ACHN (cell line): ENCODE data around the gene ZNF423.

ENCODE experiments used
- DNase-seq: peaks from one replicate; pipeline ENCODE4 v3.0.0-alpha.2; 2015
- in situ Hi-C: cut with HindIII; loops from 2 replicates; pipeline ENCODE4 v1.10.0; 2017; ENCODE audit warnings: low sequenced_read_pairs, low pct_ligation_motif_present, low pct_unique_long_range_greater_than_20kb

ZNF423 gene

DNA sequence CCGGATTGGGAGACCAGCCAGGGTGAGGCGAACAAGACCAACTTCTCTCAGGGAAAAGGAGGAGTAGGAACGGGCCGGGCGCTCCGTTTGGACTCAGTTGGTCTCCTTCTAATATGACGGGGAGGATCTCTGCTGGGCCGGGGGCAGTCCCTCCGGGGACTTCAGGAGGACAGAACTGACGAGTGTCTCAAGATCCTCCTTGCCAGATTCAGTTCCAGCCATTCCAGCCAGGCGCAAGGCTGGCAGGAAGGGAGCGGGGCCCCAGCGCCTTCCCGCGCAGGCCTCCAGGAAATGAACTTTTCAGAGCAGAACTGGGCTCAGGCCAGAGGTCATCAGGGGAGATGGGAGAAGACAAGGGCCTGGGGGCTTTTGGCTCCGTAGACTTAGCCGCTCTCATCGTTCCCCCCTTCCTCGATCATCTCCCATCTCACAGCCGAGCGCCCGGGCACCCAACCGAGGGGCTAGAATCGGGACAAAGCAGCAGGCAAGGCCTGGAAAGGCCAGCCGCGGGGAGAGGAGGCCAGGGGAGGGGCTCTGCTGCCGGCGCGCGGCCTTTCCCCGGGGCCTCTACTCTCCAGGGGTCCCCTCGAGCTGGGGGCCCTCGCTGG, 1.6 kb downstream of the ZNF423 start:
- no peak for DNase-seq

DNA sequence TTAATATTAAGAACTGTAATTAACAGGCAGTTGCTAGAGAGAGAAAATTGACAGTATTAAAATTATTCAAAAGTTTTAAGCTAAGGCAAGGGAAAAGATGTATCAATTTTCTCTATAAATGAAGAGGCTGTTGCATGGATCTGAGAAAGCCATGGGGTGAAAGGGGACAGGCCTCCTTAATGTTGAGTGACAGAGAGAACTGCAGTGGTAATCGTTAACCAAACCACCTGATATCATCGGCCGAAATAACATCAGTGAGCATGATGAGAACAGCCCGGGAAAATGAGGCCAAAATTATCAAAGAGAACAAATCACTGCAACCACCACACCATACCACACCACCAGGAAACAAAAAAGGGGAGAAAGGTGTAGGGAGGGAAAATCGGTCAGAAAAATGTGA, 3.6 kb downstream of the ZNF423 start:
- in situ Hi-C loops: no loop called here
- no peak for DNase-seq

More for the DNA sequence above, 1.6 kb downstream of the ZNF423 start:
- in situ Hi-C loops: no loop called here

GRCh38 chr16:49851468-49851787, 4.5 kb downstream of the ZNF423 start:
- in situ Hi-C loops: no loop called here

DNA sequence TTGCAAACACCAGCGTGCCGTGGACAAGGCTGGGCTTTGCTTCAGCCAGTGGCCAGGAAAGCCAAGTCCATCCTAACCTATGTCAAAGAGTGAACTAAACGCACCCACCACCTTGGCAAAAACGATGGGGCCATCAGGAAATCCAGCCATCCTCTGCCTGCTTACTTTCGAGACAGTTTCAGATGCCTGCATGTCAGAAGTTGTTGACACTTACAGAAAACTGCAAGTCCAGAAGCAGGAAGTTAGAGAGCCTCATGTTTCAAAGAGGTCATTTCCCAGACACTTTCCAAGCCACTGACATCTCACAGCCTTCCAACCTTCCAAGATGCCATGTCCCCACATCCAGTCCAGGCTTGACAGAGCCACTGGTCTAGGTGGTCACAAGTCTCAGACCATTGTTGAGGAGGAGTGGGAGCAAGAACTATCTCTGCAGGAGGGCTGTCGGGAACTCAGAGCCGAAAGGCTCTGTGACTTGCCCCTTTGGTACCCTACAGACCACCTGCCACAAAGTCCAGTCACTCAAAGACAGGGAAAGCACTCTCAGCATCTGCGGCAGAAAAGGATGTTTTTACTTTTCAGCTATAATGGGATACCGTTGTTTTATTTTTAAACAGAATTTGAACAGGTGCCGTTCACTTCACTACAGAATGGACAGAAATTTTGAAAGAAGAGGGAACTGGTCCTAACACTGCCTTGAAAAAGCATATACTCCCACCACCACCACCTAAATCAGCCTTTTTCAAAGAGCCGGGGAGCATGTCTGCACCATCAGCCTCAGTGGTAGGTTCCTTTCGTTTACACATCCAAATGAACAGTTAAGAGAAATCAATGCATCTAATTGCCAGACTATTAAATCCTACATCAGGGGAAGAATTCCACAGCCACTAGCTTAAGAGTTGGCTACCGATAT, 5.1 kb downstream of the ZNF423 start:
- no peak for DNase-seq
- in situ Hi-C loops: no loop called here

More at GRCh38 chr16:49851468-49851787, 4.5 kb downstream of the ZNF423 start:
- no peak for DNase-seq

GRCh38 chr16:49849754-49850108, 6.2 kb downstream of the ZNF423 start:
- no peak for DNase-seq
- in situ Hi-C loops: no loop called here

- in situ Hi-C loops: no loop called here
- no peak for DNase-seq
These were observed 6.7 kb downstream of the ZNF423 start for GRCh38 chr16:49849037-49849753.

GRCh38 chr16:49848530-49848929, 7.4 kb downstream of the ZNF423 start:
- in situ Hi-C loops: no loop called here
- DNase-seq: no peak

DNA sequence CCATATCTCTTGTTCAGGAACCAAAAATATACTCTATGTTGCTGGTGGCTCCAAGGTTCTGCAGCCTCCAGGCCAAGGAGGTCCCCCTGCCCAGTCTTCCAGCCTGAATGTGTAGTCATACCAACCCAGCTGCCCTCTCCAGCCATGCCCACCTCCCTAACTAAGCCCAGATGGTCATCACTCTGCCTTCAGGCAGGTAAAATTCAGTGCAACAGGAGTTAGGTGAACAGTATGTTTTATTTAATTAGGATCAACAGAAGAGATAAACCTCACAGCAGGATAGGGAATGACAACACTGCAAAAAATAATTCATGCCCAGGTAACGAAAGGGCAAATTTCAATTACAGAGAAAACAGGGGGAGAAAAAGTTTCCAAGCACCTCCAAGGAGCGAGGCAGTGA, 9.1 kb downstream of the ZNF423 start:
- in situ Hi-C loops: no loop called here
- DNase-seq: no peak

GRCh38 chr16:49844359-49844758, 11.6 kb downstream of the ZNF423 start:
- in situ Hi-C loops: no loop called here
- no peak for DNase-seq

DNA sequence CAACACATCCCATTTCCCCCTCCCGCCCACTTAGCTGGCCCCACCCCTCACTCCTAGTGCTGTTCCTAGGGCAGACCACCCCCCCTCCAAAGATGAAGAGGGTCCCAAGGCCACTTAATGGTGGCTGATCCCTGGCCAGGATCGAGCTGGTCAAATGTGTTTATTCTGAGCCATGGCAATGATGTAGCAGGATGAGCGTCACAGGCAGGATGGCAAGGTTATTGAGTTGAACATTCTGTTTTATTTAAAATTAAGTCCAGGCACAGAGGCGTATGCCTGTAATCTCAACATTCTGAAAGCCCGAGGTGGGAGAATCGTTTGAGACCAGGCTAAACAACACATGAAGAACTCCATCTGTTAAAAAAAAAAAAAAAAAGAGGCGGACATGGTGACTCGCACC, 12.2 kb downstream of the ZNF423 start:
- in situ Hi-C loops: no loop called here
- no peak for DNase-seq

DNA sequence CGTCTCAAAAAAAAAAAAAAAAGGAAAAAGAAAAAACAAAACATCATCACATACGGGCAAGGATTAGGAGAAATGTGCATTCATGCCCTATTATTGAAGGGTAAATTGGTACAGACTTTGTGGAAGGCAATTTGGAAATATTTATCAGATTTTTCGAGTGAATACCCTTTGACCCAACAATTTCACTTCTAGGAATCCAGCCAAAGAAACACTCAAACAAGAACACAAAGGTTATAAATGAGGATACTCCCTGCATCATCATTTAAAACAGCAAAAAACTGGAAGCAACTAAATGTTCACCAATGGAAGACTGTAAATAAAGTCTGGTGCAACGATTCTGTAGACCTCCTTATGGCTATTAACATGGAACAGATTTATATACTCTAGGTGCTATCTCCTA, 12.9 kb downstream of the ZNF423 start:
- in situ Hi-C loops: no loop called here
- no peak for DNase-seq

DNA sequence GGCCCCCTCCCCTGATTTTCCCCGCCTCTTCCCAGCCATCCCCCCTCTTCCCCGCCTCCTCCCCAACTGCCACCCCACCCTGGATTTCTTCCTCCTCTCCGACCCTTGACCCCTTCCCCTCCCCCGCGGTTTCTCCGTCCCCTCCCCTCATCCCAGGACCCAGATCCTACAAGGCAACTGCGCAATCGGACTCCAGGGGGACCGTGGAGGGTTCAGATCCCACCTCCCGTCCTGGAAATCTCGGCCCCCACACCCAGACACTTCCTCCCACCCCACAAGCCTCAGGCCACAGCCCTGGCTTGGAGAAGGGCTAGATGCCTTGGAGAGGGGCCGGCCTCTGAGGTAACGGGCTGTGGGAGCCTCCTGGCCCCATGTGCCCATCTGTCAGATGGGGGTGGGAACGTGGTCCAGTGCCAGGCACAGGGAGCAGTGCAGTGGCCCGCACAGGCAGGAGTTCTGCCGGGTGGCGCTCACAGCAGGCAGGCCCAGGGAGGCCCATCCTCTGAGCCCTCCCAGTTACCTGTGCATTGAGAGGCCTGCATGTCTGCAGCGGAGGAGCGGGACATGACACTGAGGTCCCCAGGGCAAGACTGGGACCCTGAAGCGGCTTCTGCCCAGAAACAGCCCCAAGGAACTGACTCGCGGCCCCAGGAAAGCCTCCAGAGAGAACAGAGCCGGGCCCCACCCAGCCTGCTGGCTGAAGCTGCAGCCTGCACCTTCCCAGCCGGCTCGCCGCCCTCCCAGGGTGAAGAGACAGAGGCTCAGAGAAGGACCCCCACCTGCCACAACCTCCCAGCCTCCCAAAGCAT, 16.7 kb downstream of the ZNF423 start:
- in situ Hi-C loops: no loop called here
- DNase-seq: no peak

GRCh38 chr16:49838441-49839016, 17.4 kb downstream of the ZNF423 start:
- no peak for DNase-seq
- in situ Hi-C loops: no loop called here

DNA sequence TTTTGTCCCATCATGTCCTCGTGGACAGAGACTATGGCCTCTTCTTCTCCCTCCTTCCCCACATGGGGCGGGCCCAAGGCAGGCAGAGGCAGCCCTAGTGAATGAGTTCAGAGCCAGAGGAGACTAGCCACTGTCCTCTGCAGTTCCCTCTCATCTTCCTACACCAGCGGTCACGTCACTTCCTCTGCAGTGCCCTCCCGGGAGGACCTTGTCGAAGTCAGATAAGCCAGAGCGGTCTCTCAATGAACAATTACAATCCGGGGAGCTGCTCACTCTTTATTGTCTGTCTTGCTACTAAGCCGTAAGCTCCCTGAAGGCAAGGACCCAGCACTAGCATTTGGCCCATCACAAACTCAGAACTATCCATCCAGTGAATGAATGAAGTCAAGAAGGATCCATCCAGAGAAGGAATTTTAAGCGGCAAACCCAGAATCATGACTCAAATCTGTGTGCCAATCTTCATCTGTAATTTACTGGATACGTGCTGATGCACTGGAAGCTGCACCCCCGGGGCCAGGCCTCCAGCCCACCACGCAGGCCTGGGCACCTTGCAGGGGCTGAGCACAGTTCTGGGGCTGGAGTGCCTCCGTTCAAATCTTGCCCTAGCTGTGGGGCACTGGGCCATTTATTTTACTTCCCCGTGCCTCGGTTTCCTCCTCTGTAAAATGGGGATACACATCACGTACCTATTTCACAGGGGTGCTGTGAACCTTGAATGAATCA, 18.1 kb downstream of the ZNF423 start:
- DNase-seq: no peak

GRCh38 chr16:49836668-49837067, 19.2 kb downstream of the ZNF423 start:
- DNase-seq: no peak
- in situ Hi-C loops: no loop called here

More for the DNA sequence above, 18.1 kb downstream of the ZNF423 start:
- in situ Hi-C loops: no loop called here

DNA sequence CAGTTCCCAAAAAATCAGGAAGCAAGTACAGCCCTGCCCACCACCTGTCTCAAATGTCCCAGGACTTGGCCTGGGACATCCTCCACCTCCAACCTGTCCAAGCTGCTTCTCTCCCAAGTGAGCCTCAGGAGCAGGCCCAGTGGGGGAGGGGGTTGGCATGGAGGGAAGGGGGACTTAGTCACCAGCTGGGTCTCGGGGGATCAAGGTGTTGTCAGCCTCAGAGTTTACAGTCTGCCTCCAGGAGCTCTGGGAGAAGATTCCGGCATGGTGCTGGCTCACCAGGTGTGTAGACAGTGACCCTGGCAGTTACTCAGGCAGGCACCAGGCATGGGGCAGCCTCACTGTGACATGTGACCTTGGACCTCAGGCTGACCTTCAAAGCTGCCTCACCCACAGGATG, 19.7 kb downstream of the ZNF423 start:
- no peak for DNase-seq
- in situ Hi-C loops: no loop called here

GRCh38 chr16:49835161-49835777, 20.6 kb downstream of the ZNF423 start:
- DNase-seq: no peak
- in situ Hi-C loops: no loop called here
